ENCODE measurements around the gene SLC4A4. TPM values are rescaled to one million over a fixed set of nuclear protein-coding genes. Genes with fewer than 3 reads are reported as not detected.

Gene SLC4A4
- total and polyA plus RNA-seq, 2 of the 13 experiments (the other 11 are each of a cell fraction or from before 2014, with no cell fraction given), result 0.01 TPM; not detected in 1

- intact Hi-C loops (cut with micrococcal nuclease; ENCODE audit: unreplicated experiment), result loop anchor here (2.0 to 10.0 kb wide), 2 partner anchors 283 to 949 kb away; no protein-coding TSS in a partner anchor
- TF ChIP-seq, protein P1, sequence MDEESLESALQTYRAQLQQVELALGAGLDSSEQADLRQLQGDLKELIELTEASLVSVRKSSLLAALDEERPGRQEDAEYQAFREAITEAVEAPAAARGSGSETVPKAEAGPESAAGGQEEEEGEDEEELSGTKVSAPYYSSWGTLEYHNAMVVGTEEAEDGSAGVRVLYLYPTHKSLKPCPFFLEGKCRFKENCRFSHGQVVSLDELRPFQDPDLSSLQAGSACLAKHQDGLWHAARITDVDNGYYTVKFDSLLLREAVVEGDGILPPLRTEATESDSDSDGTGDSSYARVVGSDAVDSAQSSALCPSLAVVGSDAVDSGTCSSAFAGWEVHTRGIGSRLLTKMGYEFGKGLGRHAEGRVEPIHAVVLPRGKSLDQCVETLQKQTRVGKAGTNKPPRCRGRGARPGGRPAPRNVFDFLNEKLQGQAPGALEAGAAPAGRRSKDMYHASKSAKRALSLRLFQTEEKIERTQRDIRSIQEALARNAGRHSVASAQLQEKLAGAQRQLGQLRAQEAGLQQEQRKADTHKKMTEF (CRISPR knock-in tag; IDR thresholded peaks at IDR 0.05), result no peak
- TF ChIP-seq ZBTB8A (CRISPR knock-in tag; IDR thresholded peaks at IDR 0.05; ENCODE audit: borderline replicate concordance, low read depth) (no peak), ETV5 (CRISPR knock-in tag; IDR thresholded peaks at IDR 0.05; ENCODE audit: borderline replicate concordance) (no peak), ZKSCAN5 (CRISPR knock-in tag; IDR thresholded peaks at IDR 0.05) (no peak), KLF12 (CRISPR knock-in tag; IDR thresholded peaks at IDR 0.05; ENCODE audit: borderline replicate concordance) (no peak), REXO4 (CRISPR knock-in tag; IDR thresholded peaks at IDR 0.05; ENCODE audit: borderline replicate concordance) (no peak), ZNF800 (CRISPR knock-in tag; IDR thresholded peaks at IDR 0.05) (no peak), NR1H2 (CRISPR knock-in tag; IDR thresholded peaks at IDR 0.05; ENCODE audit: borderline replicate concordance, low read depth) (no peak)
- CTCF ChIA-PET (ENCODE audit: low intra/inter-chr PET ratio, low total read pairs), result no interaction called here
- Histone ChIP-seq H3K4me1 (ENCODE audit: insufficient read depth, low read length) (peaks cover 20% of the 10 kb centered on the region), H3K27ac (ENCODE audit: extremely low read length, insufficient read depth, low read length) (no peak overlapping the region), H3K36me3 (replicated peaks in 1 of 2; ENCODE audit: control insufficient read depth in 1 of 2, insufficient read depth in 2 of 2, low read length in 2 of 2) (no peaks in the 10 kb centered on the region), H4K20me1 (ENCODE audit: insufficient read depth, low read length) (no peaks in the 10 kb centered on the region), H3K4me3 (replicated peaks in 1 of 3; ENCODE audit: insufficient read depth in 1 of 3, low read depth in 2 of 3, low read length in 3 of 3) (no peak overlapping the region), H3K27me3 (ENCODE audit: control insufficient read depth in 1 of 2, insufficient read depth in 2 of 2, low read length in 2 of 2) (no peaks in the 10 kb centered on the region; a peak in 1 of 5 replicates), H3K79me2 (ENCODE audit: insufficient read depth, low read length) (no peaks in the 10 kb centered on the region), H2AFZ (ENCODE audit: low read length) (no peak overlapping the region), H3K4me2 (ENCODE audit: low read depth, low read length) (no peak overlapping the region), H3K9me3 (ENCODE audit: low read length) (no peaks in the 10 kb centered on the region), H3K9ac (ENCODE audit: insufficient read depth, low read depth, low read length) (no peak overlapping the region)
- BruUV-seq (replicated peaks), result no TSS peak
- in situ Hi-C loops (cut with HindIII; ENCODE audit: extremely low pct_ligation_motif_present, low pct_unique_long_range_greater_than_20kb), result loop anchor here (10.0 kb wide), 1 partner anchor 369 kb away; no protein-coding TSS in a partner anchor
- 37% methylated on average over 2 of the region's 2 CpGs for WGBS (ENCODE audit: low lambda C conversion rate)
- FAIRE-seq (no peak), ATAC-seq (no peak), DNase-seq (ENCODE audit: low spot score) (no peak)
- POLR2A ChIA-PET, result no interaction called here
Observed at GRCh38 chr4:71554025-71554424, 215.2 kb downstream of the SLC4A4 start.

Measured in HepG2 (cell line).